ENCODE measurements around the gene SUPT3H.

The SUPT3H gene

GRCh38 chr6:44999066-44999465, 378.7 kb downstream of the SUPT3H start:
- in situ Hi-C loops (cut with HindIII; ENCODE audit: low pct_unique_long_range_greater_than_20kb, low sequenced_read_pairs), result no loop called here
- no peak for DNase-seq (ENCODE audit: low read depth in 1 of 2, low spot score in 1 of 2)
- TF ChIP-seq JUND (IDR thresholded peaks at IDR 0.05; ENCODE audit: low read depth), result no peak

- in situ Hi-C loops (cut with HindIII; ENCODE audit: low pct_unique_long_range_greater_than_20kb, low sequenced_read_pairs), result no loop called here
- no peak for DNase-seq (ENCODE audit: low read depth in 1 of 2, low spot score in 1 of 2)
- no peak for TF ChIP-seq JUND (IDR thresholded peaks at IDR 0.05; ENCODE audit: low read depth)
These were observed 382.1 kb downstream of the SUPT3H start for GRCh38 chr6:44995486-44996132.

GRCh38 chr6:44989391-44989790, 388.3 kb downstream of the SUPT3H start:
- no peak for DNase-seq (ENCODE audit: low read depth in 1 of 2, low spot score in 1 of 2)
- TF ChIP-seq JUND (IDR thresholded peaks at IDR 0.05; ENCODE audit: low read depth), result no peak
- in situ Hi-C loops (cut with HindIII; ENCODE audit: low pct_unique_long_range_greater_than_20kb, low sequenced_read_pairs), result no loop called here

- DNase-seq (ENCODE audit: low read depth in 1 of 2, low spot score in 1 of 2), result no peak
- in situ Hi-C loops (cut with HindIII; ENCODE audit: low pct_unique_long_range_greater_than_20kb, low sequenced_read_pairs), result no loop called here
These were observed 392.7 kb downstream of the SUPT3H start for GRCh38 chr6:44985006-44985405.

GRCh38 chr6:44983467-44984365, 394.0 kb downstream of the SUPT3H start:
- in situ Hi-C loops (cut with HindIII; ENCODE audit: low pct_unique_long_range_greater_than_20kb, low sequenced_read_pairs), result no loop called here
- peak in 1 of 2 experiments; percentile 28 for DNase-seq (ENCODE audit: low read depth in 1 of 2, low spot score in 1 of 2)
- no peak for TF ChIP-seq JUND (IDR thresholded peaks at IDR 0.05; ENCODE audit: low read depth)

More at GRCh38 chr6:44985006-44985405, 392.7 kb downstream of the SUPT3H start:
- TF ChIP-seq JUND (IDR thresholded peaks at IDR 0.05; ENCODE audit: low read depth), result no peak

- TF ChIP-seq JUND (IDR thresholded peaks at IDR 0.05; ENCODE audit: low read depth), result no peak
- in situ Hi-C loops (cut with HindIII; ENCODE audit: low pct_unique_long_range_greater_than_20kb, low sequenced_read_pairs), result no loop called here
- DNase-seq (ENCODE audit: low read depth in 1 of 2, low spot score in 1 of 2), result no peak
These were observed 396.9 kb downstream of the SUPT3H start for GRCh38 chr6:44980841-44981240.

- DNase-seq (ENCODE audit: low read depth in 1 of 2, low spot score in 1 of 2), result no peak
- in situ Hi-C loops (cut with HindIII; ENCODE audit: low pct_unique_long_range_greater_than_20kb, low sequenced_read_pairs), result no loop called here
- TF ChIP-seq JUND (IDR thresholded peaks at IDR 0.05; ENCODE audit: low read depth), result no peak
These were observed 400.8 kb downstream of the SUPT3H start for GRCh38 chr6:44976677-44977641.

- TF ChIP-seq JUND (IDR thresholded peaks at IDR 0.05; ENCODE audit: low read depth), result no peak
- in situ Hi-C loops (cut with HindIII; ENCODE audit: low pct_unique_long_range_greater_than_20kb, low sequenced_read_pairs), result no loop called here
- no peak for DNase-seq (ENCODE audit: low read depth in 1 of 2, low spot score in 1 of 2)
These were observed 403.2 kb downstream of the SUPT3H start for GRCh38 chr6:44974511-44974910.

- no peak for TF ChIP-seq JUND (IDR thresholded peaks at IDR 0.05; ENCODE audit: low read depth)
- in situ Hi-C loops (cut with HindIII; ENCODE audit: low pct_unique_long_range_greater_than_20kb, low sequenced_read_pairs), result no loop called here
- no peak for DNase-seq (ENCODE audit: low read depth in 1 of 2, low spot score in 1 of 2)
These were observed 405.0 kb downstream of the SUPT3H start for GRCh38 chr6:44972709-44973108.

- no peak for DNase-seq (ENCODE audit: low read depth in 1 of 2, low spot score in 1 of 2)
- in situ Hi-C loops (cut with HindIII; ENCODE audit: low pct_unique_long_range_greater_than_20kb, low sequenced_read_pairs), result no loop called here
- TF ChIP-seq JUND (IDR thresholded peaks at IDR 0.05; ENCODE audit: low read depth), result no peak
These were observed 408.1 kb downstream of the SUPT3H start for GRCh38 chr6:44969446-44970185.

- no peak for TF ChIP-seq JUND (IDR thresholded peaks at IDR 0.05; ENCODE audit: low read depth)
- DNase-seq (ENCODE audit: low read depth in 1 of 2, low spot score in 1 of 2), result no peak
- in situ Hi-C loops (cut with HindIII; ENCODE audit: low pct_unique_long_range_greater_than_20kb, low sequenced_read_pairs), result no loop called here
These were observed 410.3 kb downstream of the SUPT3H start for GRCh38 chr6:44967481-44967880.
